CD4-positive, alpha-beta T cell treated with Interleukin-2 at 100 ng/mL for 4 hours (primary cell): ENCODE measurements around the gene DOCK4.

Experiments used
- DNase-seq: peaks from one replicate; pipeline ENCODE4 v3.0.0-alpha.2; 2020; ENCODE audit warnings: low spot score

DOCK4 gene

DNA sequence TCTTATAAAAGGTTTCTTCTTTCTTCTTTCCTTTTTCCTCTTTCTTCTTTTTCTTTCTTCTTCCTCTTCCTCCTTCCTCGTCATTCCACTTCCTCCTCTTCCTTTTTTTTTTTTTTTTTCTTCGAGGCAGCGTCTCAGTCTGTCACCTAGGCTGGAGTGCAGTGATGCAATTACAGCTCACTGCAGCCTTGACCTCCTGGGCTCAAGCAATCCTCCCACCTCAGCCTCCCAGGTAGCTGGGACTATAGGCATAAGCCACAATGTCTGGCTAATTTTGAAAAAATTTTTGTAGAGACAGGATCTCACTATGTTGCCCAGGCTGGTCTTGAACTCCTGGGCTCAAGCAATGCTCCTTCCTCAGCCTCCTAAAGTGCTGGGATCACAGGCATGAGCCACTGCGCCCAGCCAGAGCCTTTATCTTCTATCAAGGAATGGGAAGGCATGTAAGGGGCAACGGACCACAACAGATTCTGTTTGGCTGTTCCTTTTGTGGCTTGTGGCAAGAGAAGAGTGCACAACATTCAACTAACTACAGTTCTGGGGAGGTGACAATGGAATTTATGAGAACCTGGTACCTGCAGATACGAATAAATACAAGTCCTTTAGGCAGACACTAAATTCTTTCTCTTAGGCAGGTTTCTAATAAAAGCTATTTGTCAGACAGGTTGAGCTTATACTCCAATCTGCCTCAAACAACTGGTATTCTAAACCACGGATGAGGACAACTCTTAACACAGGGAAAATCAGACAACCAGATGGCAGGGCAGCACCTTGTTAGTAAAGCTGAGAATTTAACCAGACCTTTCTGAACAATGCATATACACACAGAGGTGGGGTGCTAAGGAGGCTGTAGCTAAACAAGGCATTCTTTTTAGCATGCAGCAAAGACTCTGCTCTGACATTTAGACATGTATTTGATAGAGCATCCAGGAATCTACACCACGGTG, 100.3 kb downstream of the DOCK4 start:
- DNase-seq: no peak

DNA sequence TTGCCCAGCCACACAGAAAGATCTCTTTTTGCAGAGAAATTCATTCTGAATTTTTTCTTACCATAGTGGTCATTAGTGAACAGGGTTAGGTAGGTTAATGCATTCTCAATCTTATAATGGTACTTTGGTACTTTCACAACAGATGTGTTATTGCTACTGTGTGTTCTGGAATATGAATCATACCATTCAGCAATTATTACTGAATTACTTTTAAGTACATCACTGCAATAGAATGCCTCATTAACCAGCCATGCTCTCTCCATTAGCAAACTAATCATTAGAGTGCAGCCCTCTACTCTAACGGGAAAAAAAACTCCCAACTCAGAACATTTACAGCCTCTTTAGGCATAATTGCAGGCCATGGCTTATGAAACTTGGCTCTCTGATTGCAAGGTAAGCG, 102.1 kb downstream of the DOCK4 start:
- no peak for DNase-seq

DNA sequence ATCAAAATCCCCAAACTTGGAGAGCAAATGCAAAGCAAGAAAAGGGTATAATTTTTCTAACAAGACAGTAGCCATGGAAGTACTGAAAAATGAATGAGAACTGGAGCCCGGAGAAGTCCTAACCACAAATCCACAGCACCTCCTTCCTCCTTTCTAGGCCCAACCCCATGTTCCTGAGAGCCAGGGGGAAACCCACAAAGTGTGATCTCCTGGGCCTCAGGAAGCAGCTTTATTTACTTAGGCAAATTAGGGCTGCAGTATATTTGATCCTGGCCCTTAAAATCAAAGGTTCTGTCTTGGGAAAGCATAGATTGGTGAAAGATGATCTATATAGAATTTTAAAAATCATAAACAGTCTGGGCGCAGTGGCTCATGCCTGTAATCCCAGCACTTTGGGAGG, 103.0 kb downstream of the DOCK4 start:
- DNase-seq: no peak

DNA sequence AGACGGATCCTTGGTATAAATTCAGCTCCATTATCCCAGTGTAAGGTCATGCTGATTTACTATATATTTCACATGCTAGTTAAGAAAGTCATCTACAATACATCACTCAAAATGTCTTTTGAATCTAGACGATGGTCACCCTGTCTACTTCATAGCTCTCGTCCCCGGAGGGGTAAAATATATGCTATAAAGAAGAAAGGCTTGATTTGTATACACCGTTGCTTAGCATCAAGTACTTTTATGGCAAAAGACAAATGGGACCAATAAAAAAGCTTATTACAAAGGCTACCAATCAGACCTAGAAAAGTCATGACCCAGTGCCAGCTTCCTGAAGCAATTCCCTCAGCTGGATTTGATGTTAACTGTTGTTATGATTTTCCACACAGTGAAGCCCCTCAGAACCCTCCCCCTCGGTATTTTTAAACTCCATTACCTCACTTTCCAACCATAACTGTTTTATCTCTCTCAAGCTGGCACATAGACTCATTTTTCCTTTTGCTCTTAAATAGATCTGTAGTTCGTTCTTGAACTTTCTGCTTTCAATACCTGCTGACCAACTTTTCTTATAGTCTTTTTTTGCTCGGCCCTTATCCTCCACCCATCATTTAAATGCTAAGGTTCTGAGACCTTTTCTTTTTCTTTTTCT, 104.9 kb downstream of the DOCK4 start:
- no peak for DNase-seq

DNA sequence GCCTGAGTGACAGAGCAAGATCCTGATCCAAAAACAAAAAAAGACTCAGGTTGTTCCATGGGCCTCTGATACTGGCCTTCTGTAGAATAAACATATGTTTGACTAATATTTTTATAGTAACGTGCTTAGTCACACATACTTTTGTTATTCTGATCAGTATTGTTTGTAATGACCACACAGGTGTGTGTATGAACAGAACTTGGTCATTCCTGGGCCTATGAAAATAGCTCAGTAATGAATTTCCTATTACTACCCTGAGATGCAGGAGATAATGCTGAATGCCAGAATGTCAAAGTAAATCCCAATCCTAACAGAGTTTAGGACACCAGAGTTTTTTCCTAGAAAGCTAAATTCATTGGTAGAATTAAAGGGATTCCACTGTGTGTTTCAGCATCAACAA, 108.7 kb downstream of the DOCK4 start:
- DNase-seq: no peak

DNA sequence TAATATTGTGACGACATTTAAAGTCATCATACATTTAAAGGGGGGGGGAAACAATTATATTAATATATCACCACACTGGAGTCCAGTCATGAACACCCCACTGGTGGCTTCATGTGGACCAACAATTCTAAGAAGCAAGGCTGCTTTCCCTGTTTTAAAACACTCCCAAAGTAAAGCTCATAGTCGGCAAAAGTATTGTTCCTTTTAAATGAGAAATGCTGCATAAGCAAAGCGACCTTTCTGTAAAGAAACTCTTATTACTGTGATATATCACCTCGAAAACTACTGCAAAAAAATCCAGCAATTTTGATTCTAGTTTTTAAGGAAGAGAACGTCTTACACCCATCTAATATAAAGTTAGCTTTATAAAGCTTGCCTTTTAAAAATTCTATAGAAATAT, 112.8 kb downstream of the DOCK4 start:
- no peak for DNase-seq

DNA sequence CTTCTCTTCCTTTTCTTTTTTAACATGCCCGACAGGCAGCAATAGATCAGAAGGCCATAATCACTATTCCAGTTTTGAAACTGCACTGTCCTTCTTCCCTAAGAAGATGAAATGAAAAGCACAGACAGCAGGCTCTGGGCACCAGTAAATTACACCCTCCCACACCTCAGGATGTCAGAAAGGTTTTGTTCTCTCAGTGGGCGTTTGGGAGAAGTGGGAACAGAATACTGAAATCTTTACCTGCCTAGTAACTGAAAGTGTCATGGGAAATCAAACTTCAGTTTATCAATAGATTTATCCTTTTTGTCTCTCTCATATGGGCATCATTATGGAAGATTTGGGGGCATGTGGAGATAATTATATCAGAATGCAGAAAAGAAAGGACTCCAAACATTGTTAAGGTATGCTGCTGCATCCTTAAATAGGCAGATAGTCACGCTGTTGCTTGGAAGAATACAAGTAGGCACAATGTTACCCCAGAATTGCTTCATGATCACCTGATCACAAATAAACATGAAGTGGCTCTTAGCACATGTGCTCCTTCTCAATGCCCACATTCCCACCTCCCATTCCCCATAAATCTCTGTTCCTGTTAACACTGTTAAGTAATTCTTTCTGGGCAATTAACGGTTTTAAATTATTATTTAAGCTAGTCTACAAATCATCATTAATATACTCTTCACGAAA, 113.3 kb downstream of the DOCK4 start:
- no peak for DNase-seq

DNA sequence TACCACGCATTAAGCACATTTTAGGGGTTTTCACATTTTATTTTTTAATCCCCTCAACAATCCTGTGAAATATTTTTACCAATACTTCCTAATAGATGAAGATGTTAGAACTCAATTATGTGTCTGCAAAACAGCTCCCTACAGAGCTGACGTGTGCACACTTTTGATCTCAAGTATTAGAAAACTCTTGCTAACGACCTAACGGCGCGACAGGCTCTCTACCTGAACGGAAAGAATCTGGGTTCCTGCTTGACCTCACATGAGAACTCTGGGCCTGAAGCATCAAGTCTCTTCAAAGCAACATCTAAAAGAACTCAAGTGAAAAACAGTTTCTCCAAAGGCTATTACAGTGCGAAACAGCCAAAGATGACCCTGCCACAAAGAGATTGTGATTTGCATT, 113.9 kb downstream of the DOCK4 start:
- no peak for DNase-seq

DNA sequence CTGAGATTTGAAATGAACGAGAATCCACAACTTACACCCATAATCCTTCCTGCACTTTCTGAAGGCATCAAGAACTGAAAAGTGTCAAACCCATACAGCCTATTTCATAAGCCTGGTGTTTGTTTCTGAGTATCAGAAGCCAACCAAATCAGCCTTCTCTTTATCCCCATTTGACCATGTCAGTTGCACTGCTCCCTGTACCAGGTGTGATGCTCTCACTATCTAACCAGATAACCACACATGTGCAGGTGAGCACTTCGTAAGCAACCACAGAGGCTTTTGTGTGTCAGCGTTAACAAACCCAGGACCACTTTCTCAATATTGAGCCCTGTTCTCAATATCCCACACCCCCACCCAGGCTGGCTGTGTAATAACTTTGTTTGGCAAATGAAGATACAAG, 114.4 kb downstream of the DOCK4 start:
- DNase-seq: no peak

DNA sequence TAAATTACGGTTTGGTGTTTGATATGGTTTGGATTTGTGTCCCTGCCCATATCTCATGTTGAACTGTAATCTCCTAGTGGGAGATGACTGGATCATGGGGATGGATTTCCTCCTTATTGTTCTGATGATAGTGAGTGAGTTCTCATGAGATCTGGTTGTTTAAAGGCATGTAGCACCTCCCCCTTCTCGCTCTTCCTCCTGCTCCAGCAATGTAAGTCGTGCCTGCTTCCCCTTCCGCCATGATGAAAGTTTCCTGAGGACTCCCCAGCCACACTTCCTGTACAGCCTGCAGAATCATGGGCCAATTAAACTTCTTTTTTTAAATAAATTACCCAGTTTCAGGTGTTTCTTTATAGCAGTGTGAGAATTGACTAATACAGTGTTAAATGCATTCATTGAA, 116.6 kb downstream of the DOCK4 start:
- DNase-seq: no peak

DNA sequence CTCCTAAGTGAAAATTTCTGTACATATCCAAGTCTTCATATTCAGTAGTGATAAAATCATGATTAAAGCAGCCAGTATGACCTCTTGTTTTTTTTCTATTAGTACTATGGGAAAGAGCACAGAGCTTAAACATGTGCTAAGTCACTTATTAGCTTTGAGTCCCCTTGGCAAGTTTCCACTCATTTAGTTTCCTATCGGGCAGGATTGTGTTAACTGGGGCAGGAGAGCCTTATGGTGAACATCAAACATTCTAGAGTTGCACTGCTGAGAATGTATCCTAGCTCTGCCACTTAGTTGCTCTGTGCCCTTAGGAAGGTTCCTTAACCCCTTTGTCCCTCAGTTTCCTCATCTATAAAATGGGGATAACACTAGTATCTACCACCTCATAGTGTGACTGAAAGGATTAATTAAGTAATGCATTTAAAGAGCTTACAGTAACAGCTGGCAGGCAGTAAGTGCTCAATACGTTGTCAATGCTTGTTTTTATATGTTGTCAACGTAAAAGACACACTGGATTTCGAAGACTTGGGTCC, 117.6 kb downstream of the DOCK4 start:
- no peak for DNase-seq

DNA sequence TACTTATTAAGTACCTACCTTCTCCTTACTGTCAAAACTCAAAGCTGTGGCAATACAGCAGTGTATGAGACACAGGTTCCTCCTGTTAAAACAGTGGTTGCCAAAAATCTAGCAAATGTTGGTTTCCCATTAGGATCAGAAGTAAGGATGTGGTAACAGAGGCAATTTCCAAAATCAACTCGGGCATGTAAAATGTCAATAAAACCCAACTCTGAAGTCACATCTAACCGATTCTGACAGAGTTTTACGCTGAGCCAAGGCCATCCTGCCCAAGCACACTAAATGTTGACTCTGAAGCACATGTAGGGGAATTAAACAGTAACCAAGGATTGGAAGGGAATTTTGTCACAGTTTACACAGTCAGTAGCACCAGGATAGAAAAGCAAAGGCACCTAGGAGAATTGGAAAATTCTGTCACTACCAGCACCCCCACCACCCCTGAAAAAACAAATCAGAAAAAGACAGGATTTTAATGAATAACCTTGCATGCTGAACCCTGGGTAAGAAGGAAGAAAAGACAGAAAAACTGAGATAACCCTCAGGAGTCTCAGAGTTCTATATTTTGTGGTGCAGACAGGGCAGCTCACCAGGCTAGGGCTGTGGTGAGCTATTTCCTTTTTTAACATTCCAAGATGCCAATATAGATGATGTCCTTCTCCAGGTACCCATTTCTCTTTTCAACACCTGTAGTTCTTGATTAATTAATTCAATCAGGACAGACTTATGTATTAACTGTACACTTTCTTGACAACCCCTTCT, 119.5 kb downstream of the DOCK4 start:
- no peak for DNase-seq

DNA sequence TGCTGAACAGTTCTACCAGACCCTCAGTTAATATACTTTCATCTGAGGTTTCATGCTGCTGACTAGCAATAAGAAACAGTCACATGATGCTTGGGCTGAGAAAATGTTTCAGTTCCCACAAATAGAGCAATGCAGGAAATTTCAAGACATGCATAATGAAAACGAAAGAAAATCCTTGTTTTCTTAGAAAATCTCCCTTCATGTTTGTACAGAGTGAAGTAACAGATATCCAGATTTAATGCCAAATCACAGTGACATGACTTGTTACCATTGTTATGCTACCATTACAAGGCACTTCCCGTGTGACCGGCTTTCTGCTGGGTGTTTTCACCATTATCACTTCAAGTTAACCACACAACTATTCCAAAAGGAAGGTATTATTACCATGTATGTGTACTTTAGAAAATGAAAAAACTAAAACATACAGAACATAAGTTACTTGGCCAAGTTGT, 121.7 kb downstream of the DOCK4 start:
- DNase-seq: no peak

DNA sequence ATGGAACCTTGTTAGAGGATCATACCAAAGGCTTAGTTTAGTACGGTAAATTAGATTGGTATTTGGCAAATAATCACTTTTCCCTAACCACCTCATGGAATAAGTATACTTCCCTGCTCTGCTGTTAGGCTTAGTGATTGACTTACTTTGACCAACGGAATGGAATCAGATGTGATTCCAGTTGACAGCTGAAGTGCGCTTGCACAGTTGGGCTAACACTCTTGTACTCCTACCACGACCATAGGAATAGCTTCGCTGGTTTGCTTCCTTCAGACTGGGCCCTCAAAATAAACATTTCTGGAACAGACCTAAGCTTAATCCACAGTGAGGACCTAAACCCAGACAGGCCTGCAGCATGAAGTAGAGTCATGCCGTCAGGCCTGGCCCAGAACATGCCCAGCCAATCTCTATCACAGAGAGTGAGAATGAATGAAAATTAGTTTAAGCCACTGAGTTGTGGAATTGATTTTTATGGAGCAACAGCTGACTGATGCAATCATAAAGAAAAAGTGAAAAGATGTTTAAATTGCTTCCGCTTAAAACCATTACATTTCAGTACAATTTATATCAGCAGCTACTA, 122.3 kb downstream of the DOCK4 start:
- DNase-seq: no peak

DNA sequence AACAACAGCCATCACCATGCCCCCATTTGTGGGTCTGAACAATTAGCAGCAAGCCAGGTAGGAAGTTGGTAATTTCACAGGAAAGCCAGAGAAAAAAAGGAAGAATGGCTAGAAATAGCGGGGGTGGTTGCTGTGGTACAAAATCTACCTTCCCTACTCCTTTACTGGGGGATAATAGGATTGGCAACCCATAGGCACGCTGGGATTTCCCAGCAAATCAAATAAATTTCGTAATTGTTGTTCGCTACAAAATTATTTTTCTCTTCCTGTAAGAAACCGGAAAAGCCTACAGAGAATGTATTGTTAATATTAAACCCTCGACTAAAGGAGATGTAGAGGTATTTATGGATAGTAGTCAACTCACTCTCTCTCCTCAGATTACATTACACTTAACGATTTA, 123.9 kb downstream of the DOCK4 start:
- DNase-seq: no peak

DNA sequence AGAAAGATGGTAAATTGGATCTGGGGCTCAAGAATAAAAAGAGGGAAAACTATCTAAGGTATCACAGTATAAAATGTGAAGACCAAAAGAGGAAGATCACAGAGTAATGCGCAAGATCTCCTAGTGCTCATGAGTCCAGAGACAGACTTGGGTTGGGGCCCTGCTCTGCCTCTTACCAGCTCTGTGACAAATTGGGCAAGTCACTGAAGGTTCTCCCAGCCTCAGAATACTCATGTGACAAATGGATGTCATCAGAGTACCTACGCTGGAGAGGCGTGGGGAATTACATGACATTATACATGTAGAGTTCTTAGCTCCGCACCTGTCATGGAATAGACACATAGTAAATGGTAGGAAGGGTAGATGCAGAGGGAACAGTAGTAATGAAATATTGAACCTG, 124.4 kb downstream of the DOCK4 start:
- no peak for DNase-seq

DNA sequence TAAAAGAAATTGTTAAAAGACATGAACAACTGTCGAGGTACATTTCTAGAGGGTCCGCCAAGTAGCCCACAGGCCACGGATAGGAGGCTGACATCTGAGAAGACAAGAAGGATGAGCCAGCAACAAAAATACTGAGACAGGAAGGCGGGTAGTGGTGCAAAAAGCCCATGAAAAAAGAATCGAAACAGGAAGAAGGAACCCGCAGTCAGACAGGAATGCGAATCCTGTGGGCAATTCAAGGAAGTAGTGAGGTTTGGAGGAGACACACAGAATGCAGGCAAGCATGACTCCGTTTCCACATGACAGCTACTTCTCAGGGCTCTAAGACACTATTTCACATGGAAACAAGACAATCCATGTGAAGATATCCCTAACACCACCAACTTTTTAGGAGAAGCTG, 125.2 kb downstream of the DOCK4 start:
- peak; percentile 2 for DNase-seq

DNA sequence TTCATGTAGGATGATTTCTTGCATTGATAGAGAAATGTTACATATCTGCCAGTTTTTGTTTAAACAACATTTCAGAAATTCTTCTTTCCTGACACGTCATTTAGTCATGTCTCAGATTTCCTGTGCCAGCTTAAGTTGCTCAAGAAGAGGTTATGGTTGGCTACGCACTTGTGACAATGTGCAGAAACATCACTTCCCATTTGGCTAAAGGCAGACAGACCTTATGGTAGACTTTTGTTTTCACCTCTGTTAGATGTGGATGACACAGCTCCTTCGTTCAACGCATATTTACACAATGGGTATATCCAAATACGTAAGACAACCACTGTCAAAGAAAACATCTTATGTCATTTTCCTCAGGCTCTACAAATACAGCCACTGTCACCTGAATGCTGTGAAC, 125.8 kb downstream of the DOCK4 start:
- peak; percentile 3 for DNase-seq

DNA sequence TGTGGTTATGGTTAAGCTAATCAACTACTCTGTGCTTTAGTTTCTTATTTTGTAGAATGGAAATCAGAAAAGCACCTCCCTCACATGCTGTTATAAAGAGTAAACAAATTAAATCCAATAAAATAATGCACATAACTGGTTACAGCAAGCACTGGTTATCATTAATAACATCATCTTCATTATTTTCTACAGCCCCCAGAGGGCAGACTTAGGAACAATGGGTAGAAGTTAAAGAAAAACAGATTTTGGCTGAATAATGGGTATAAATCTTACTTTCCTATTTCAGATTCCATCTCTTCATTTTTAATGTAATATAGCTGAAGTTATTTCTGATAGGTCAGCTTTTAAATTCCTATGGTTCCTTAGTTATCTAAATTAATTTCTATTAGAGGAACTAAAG, 126.5 kb downstream of the DOCK4 start:
- no peak for DNase-seq

DNA sequence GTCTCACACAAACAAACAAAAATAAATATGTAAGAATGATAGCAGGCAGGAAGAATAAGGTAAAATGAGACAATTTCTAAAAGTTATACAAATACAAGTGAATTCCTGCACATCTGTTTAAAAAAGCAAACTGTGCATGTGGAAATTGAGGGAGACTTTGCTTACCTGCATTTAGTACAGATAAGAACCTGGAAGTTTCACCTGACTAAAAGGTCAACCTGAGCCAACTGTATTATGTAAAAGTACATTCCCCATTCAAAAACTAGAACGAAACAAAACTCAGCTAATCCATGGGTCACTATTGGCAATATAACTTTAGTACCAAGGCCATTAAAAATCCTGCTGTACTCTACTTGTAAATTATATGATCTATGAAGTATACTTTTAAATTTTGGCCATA, 127.1 kb downstream of the DOCK4 start:
- DNase-seq: no peak

DNA sequence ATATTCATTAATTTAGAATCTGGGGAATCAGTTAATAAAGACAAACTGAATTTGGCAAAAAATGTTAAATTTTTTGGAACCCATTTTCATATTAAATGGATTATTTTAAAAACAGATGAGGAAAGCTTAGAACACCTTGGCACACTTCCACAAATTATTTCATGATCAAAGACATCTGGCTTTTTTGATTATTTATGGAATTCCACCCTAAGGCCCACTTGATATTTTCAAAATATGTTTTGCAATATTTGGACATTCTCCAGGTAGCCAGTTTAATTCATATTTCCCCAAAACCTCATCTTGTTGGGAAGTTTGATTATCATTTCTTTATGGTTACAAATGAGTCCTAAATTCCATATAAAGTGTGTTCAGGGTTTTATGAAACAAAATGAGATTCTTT, 129.9 kb downstream of the DOCK4 start:
- no peak for DNase-seq

DNA sequence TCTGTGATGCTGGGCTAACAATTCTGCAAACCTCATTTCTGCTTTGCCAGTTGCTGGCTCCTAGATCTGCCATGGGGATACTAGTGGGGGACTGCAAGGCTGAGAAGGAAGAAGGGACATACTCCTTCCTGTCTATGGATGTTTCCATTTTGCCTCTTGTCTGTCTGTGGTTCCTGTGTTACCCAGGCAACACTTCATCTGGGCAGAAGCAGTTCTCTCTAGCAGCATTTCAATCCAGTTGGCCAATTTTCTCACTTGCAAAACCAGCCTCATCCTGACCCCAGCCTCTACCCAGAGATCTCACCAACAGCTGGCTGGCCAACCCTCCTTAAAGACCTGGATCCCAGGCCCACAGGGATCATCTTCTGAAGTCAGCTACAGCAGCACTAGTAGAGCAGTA, 131.7 kb downstream of the DOCK4 start:
- no peak for DNase-seq
